Right hindlimb (tissue), 1 donor: ENCODE data around the gene CHAF1A.

Experiments
- DNase-seq: peaks from one replicate; pipeline ENCODE4 v3.0.0-alpha.2; 2018

Gene CHAF1A

DNA sequence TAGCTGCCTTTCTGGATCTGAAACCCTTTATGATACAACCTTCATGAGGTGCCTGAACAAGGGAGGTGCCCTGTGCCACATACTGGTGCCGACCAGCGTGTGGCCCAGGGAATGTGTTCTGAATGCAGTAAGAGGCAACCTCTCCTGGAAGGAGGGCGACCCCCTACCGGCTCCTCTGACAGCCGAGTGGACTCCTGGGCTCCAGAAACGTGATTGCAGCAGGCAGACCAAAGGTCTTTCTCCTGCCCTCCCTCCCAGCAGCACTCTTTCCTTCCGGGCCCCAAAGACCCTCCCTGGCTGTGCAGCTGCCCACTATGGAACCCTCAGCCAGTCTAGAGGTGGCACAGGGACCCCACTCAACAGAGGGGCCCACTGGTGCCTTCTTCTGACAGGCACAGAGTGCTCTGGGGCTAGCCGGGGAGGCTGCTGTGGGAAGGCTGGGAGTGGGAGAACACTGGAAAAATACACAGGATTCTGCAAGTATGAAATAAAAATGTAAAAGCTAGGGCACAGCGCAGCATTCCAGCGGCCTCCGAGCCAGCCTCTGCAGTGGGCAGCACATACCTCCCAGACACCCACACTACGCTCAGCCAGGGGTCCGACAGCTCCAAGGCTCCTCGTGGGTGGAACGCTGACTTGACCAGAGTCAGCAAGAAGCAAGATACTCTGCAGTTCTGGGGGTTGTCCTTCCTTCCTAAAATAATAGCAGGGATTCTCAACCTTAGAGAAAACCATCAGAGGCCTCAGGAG is 17.0 kb upstream of the CHAF1A start:
- DNase-seq, result no peak

DNA sequence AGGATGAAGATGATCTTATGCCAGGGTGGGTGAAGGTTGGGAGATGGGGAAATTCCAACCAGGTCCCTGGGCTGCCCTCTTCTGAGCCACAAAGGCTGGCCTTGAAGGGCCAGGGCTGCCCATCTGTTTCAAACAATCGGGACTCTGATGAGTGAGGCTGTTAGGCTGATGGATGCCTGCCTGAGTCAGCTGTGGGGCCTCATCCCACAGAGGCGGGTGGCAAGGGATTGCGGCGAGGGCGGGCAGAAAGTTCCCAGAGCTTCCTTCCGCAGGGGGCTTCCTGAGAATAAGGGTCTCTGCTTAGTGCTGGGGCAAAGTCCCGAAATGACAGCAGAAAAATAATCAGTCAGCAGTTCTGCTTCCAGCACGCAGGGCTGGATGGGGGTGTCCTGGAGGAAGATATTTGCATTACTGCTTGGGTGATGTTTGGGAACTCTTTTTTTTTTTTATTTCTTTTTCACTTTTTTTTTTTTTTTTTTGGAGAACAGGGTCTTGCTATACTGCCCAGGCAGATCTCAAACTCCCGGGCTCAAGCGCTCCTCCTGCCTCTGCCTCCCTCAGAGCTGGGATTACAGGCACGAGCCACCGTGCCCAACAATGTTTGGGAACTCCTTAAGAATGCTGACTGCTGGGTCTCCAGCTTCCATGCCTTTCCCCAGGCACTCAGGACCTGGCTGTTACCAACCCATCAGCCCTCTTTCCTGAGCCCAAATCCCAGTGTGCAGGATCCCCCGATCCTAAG is 16.2 kb upstream of the CHAF1A start:
- DNase-seq, result peak; percentile 43

GRCh38 chr19:4388337-4389063 is 13.9 kb upstream of the CHAF1A start:
- peak; percentile 55 for DNase-seq

DNA sequence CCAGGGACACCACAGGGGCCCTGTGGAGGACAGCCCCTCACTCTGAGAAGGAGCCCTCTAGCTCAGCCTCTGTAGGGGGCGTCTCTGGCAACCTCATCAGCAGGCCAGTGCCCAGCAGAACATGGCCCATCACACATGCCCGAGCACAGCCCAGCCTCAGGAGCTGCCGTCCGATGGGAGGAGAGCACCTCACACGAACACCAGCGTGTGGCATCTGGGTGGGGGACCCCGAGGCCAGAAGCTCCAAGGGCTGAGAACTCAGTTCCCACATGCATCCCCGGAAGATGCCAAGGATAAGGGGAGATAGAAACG is 13.4 kb upstream of the CHAF1A start:
- no peak for DNase-seq

DNA sequence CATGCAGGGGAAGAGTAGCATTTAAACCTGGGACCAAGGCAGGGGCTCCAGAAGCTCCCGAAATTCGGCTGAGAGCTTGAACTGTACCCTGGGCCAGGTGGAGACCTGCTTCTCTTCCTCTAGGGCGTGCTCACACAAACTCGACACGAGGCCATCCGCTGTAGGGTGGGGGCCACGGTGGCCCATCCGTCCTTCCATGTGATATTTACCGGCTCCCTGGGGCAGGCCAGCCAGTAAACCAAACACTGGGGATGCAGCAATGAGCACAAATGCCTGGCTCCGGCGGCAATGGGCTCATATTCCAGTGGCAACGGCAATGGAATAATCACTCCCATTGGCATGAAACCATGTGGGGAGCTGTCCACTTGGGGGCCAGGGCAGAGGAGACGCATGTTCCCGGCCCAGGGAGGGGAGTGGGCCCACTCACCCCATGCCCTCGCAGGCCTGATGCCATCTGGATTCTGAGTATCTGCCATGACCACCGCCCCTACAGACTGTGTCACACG is 12.9 kb upstream of the CHAF1A start:
- DNase-seq, result no peak

- DNase-seq, result peak; percentile 59
Observed at GRCh38 chr19:4390017-4390566, 12.3 kb upstream of the CHAF1A start.

DNA sequence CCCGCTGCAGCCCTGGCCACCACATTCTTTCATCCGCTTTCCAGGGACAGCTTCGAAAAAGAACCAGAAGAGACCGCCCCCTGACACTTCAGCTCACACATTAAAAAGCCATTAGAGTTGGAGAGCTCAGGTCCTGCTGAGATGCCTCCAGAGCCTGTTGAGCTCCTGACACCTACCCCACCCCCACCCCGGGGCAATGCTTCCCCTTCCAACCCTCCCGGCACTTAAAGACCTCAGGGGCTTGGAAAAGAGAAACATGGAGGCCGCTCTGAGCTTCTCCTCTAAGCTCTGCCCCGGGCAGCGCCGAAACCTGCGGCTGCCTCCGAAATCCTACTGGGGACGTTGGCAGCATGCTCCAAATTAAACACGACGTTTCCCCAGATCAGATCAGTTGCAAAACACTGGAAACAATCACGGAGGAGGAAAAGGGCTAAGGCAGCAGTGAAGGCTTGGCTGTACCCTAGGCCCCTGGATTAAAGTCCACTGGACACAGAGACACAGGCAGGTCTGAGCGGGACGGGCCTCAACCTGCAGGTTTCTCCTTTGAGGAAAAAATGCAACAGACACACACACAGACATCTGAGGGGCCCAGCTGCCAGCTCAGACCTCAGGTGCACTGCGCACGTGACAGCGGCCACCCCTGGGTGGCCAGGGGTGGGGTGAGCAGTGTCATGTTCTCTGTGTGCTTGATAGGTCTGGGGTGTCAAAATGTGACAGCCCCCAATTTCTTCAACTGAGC is 11.7 kb upstream of the CHAF1A start:
- no peak for DNase-seq

GRCh38 chr19:4391306-4391693 is 11.1 kb upstream of the CHAF1A start:
- no peak for DNase-seq

- peak; percentile 81 for DNase-seq
Observed at GRCh38 chr19:4391701-4392483, 10.5 kb upstream of the CHAF1A start.

- DNase-seq, result no peak
Observed at GRCh38 chr19:4393947-4394590, 8.4 kb upstream of the CHAF1A start.

DNA sequence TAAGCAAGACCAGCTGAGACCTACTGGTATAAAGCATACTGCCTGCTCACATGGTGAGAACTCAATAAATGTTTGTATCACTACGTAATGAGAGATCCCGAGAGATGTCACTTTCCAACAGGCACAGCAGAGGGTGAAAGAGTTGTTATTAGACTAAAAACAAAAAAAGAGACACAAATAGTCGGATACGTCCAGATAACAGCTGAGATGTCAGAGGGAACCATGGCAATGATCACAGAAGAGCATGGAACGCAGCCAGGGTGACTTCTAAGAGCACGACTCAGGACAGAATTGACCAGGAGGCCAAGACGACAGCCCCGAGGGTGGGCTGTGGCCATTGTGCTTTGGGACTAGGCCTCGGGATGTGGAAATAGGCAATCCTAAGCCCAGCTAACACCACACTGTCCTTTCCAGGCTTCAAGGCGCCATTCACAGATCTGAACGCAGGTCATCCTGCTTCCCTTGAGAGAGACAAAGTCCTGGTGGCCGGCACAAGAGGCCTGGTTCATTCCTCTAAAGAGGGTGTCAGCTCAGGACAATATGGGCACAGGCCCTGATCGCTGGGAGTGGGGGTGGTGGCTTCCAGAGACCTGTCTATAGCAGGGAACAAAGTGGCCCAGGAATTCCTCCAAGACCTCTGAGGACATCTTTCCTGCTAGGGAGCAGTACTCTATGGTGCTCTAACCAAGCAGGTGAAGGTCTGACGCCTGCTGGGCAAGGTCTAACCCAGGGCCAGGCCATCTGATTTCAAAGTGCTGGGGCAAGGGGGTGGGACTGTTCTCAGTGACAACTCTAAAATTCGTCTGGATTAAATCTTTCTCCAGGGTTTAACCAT is 5.3 kb upstream of the CHAF1A start:
- no peak for DNase-seq

- DNase-seq, result no peak
Observed at GRCh38 chr19:4399812-4400134, 2.7 kb upstream of the CHAF1A start.

DNA sequence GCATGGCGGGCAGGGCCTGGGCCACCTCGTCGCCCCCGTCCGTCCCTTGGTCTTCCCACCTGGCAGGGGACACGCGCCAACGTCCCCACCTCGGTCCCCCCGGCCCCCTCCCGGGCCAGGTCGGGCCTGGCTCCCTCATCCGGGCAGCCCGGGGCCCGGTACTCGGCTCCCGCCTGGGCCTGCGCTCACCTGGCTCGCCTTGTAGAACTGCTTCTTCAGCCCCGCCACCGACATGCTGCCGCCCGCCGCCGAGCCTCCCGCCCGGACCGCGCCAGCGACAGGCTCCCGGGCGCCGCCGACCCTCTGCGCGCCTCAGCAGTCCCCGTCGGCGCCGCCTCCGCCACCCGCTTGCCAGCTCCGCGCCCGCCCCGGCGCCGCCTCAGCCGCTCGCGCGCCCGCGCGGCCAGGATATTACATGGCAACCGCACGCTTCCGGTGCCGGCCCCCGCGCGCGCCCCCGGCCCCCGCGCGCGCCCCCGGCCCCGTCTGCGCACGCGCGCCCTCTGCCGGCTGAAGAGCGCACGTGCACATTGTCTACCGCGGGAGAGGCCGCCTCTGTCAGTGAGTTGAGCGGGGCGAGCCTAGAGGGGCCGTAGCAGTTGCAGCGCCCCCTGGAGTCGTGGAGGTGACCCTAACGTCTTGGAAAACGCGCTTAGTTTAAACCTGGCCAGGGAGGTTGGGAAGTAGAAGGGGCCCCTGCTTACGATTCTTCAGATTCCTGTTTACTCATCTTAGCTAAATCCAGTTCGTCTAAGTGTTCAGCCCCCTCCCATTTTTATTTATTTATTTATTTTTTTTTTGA is 2.1 kb upstream of the CHAF1A start, which contains the start of gene SH3GL1:
SH3GL1 (minus strand) TSS at position 413 of the 802 bp plus-strand sequence; CDS start at position 234, 179 bp downstream.
- peak; percentile 93 for DNase-seq

DNA sequence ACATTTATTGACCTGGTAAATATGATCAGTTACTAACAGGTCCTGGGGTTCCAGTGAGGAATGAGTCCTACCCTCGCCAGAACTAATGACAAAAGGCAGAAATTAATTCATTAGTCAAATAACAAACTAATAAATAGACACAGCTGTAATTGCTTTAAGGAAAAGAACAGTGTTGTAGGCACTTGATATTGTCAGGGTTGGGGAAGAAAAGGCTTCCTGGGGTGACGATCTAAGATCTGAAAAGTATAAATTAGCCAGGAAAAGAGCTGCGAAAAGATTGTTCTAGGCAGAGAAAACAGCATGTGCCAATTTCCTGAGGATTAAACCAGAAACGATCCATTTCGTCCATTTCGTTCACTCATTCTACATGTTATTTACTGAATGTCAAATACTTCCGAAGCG is 670 bp upstream of the CHAF1A start:
- no peak for DNase-seq

- DNase-seq, result no peak
Observed at GRCh38 chr19:4403005-4403761, 743 bp downstream of the CHAF1A start.

- no peak for DNase-seq
Observed at GRCh38 chr19:4405977-4406376, 3.5 kb downstream of the CHAF1A start.

DNA sequence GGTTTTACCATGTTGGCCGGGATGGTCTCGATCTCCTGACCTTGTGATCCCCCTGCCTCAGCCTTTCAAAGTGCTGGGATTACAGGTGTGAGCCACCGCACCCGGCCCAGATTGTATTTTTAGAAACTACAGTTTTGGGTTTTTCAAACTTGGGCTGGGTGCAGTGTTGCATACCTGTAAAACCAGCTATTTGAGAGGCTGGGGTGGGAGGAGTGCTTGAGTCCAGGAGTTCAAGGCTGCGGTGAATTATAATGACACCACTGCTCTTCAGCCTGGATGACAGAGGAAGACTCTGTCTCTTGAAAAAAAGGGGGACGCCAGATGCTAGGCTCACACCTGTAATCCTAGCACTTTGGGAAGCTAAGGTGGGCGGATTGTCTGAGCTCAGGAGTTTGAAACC is 4.2 kb downstream of the CHAF1A start:
- no peak for DNase-seq

GRCh38 chr19:4409123-4409933 is 6.9 kb downstream of the CHAF1A start:
- DNase-seq, result no peak
